Mesenchymal stem cell (in vitro differentiated cells and primary cell): ENCODE data around the gene MATCAP1.

ENCODE experiments used
- DNase-seq: peaks from one replicate; pipeline ENCODE4 v3.0.0-alpha.2; 2013
- H2AFZ ChIP-seq: one replicate; pipeline ENCODE4 v1.6.1; 2013; ENCODE audit warnings: low read depth, mild to moderate bottlenecking, control low read depth, inconsistent platforms, low read length, moderate library complexity
- H2AK5ac ChIP-seq: 2 replicates; pipeline ENCODE4 v1.6.1; 2013; ENCODE audit warnings: low read length, moderate library complexity, mild to moderate bottlenecking, inconsistent platforms; ENCODE audit not compliant: severe bottlenecking
- H2BK120ac ChIP-seq: one replicate; pipeline ENCODE4 v1.6.1; 2013; ENCODE audit warnings: low read depth, mild to moderate bottlenecking, inconsistent platforms, low read length, moderate library complexity
- H2BK12ac ChIP-seq, 2 experiments: one replicate each; pipeline ENCODE4 v1.6.1; 2013; ENCODE audit warnings: inconsistent platforms in 2 of 2, low read length in 2 of 2, mild to moderate bottlenecking in 2 of 2, moderate library complexity in 2 of 2, control low read depth in 1 of 2
- H2BK15ac ChIP-seq: one replicate; pipeline ENCODE4 v1.6.1; 2013; ENCODE audit warnings: mild to moderate bottlenecking, low read depth, inconsistent platforms; ENCODE audit not compliant: poor library complexity, severe bottlenecking
- H2BK5ac ChIP-seq: 2 replicates; pipeline ENCODE4 v1.6.1; 2013; ENCODE audit warnings: low read depth, mild to moderate bottlenecking, low read length, control low read depth, inconsistent platforms; ENCODE audit not compliant: poor library complexity, severe bottlenecking
- H3K14ac ChIP-seq, 2 experiments: one replicate each; pipeline ENCODE4 v1.6.1; 2013; ENCODE audit warnings: inconsistent platforms in 2 of 2, low read length in 2 of 2, control low read depth in 1 of 2, mild to moderate bottlenecking in 1 of 2, moderate library complexity in 1 of 2
- H3K18ac ChIP-seq, 2 experiments: one replicate each; pipeline ENCODE4 v1.6.1; 2013; ENCODE audit warnings: inconsistent platforms in 2 of 2, low read length in 2 of 2, control low read depth in 1 of 2, low read depth in 1 of 2, mild to moderate bottlenecking in 1 of 2
- H3K23ac ChIP-seq, 2 experiments: one replicate each; pipeline ENCODE4 v1.6.1; 2013; ENCODE audit warnings: inconsistent platforms in 2 of 2, low read length in 2 of 2, mild to moderate bottlenecking in 2 of 2, moderate library complexity in 2 of 2, control low read depth in 1 of 2
- H3K27ac ChIP-seq: 2 replicates; pipeline ENCODE4 v1.5.1; 2013; ENCODE audit warnings: mild to moderate bottlenecking, moderate library complexity, low read length, control low read depth, inconsistent platforms; ENCODE audit not compliant: poor library complexity, severe bottlenecking
- H3K27me3 ChIP-seq, 2 experiments: 2 replicates each; pipeline versions ENCODE4 v1.6.1 to v1.7.0; 2013; ENCODE audit warnings: low read length in 2 of 2, mild to moderate bottlenecking in 2 of 2, moderate library complexity in 2 of 2, control low read depth in 1 of 2, inconsistent platforms in 1 of 2; ENCODE audit not compliant: control insufficient read depth in 1 of 2, insufficient read depth in 1 of 2
- H3K36me3 ChIP-seq, 2 experiments: 2 replicates each; pipeline versions ENCODE4 v1.6.1 to v1.7.0; 2013; ENCODE audit warnings: low read length in 2 of 2, control low read depth in 1 of 2, inconsistent platforms in 1 of 2, low read depth in 1 of 2, mild to moderate bottlenecking in 1 of 2; ENCODE audit not compliant: insufficient read depth in 2 of 2, control insufficient read depth in 1 of 2
- H3K4ac ChIP-seq, 2 experiments: one replicate each; pipeline ENCODE4 v1.6.1; 2013; ENCODE audit warnings: inconsistent platforms in 2 of 2, low read length in 2 of 2, mild to moderate bottlenecking in 2 of 2, moderate library complexity in 2 of 2, control low read depth in 1 of 2, low read depth in 1 of 2
- H3K4me1 ChIP-seq: 2 replicates; pipeline ENCODE4 v1.6.1; 2013; ENCODE audit warnings: low read depth, low read length, control low read depth; ENCODE audit not compliant: control insufficient read depth, insufficient read depth
- H3K4me2 ChIP-seq: 2 replicates; pipeline ENCODE4 v1.6.1; 2013; ENCODE audit warnings: low read length, mild to moderate bottlenecking, inconsistent platforms; ENCODE audit not compliant: poor library complexity, severe bottlenecking
- H3K4me3 ChIP-seq, 2 experiments: 2 replicates each; pipeline versions ENCODE4 v1.5.1 to v1.7.0; 2013; ENCODE audit warnings: low read length in 2 of 2, mild to moderate bottlenecking in 2 of 2, control low read depth in 1 of 2, low read depth in 1 of 2; ENCODE audit not compliant: insufficient read depth in 1 of 2
- H3K79me1 ChIP-seq: replicated peaks from 2 replicates; pipeline ENCODE4 v1.6.1; 2013; ENCODE audit warnings: mild to moderate bottlenecking, control low read depth, low read length, inconsistent platforms; ENCODE audit not compliant: poor library complexity, severe bottlenecking
- H3K9ac ChIP-seq: 2 replicates; pipeline ENCODE4 v1.7.0; 2013; ENCODE audit warnings: mild to moderate bottlenecking, low read length, moderate library complexity
- H3K9me3 ChIP-seq: 2 replicates; pipeline ENCODE4 v1.7.0; 2013; ENCODE audit warnings: mild to moderate bottlenecking, low read length; ENCODE audit not compliant: control insufficient read depth
- H4K8ac ChIP-seq: one replicate; pipeline ENCODE4 v1.6.1; 2013; ENCODE audit warnings: inconsistent platforms, mild to moderate bottlenecking, low read length, moderate library complexity
- H4K91ac ChIP-seq: one replicate; pipeline ENCODE4 v1.6.1; 2013; ENCODE audit warnings: mild to moderate bottlenecking, low read length, inconsistent platforms
- whole genome bisulfite sequencing: methylation state at CpG from one replicate; pipeline ENCODE4 v1.1.7; 2013; ENCODE audit warnings: mixed read lengths; 5-methylcytosine and 5-hydroxymethylcytosine counted together

Gene MATCAP1

GRCh38 chr16:67165121-67166078 is 18.4 kb downstream of the MATCAP1 start:
- peak overlapping the region; percentile 73 for H3K9ac ChIP-seq
- H2AK5ac ChIP-seq: no peak overlapping the region
- H3K27me3 ChIP-seq: peaks cover 21 to 68% of the 10 kb centered on the region in 2 experiments
- H2BK120ac ChIP-seq: no peak overlapping the region
- H3K23ac ChIP-seq: no peak overlapping the region
- WGBS: 7% methylated on average over 76 of the region's 85 CpGs
- peak; percentile 43 for DNase-seq
- no peak overlapping the region for H4K91ac ChIP-seq
- no peak overlapping the region for H3K27ac ChIP-seq
- no peaks in the 10 kb centered on the region for H3K9me3 ChIP-seq
- H4K8ac ChIP-seq: peak overlapping the region; percentile 19
- no peak overlapping the region for H3K14ac ChIP-seq
- H3K4me2 ChIP-seq: peak overlapping the region; percentile 13
- H2BK5ac ChIP-seq: no peak overlapping the region
- H3K36me3 ChIP-seq: peaks cover 0 to 7% of the 10 kb centered on the region in 2 experiments
- peaks cover 54% of the 10 kb centered on the region for H3K4me1 ChIP-seq
- H3K18ac ChIP-seq: peak overlapping the region in 1 of 2 experiments; percentile 64
- no peak overlapping the region for H2BK12ac ChIP-seq
- H3K4ac ChIP-seq: no peak overlapping the region
- H2AFZ ChIP-seq: no peak overlapping the region
- H3K4me3 ChIP-seq: peak overlapping the region in 1 of 2 experiments; percentile 73
- peak overlapping the region; percentile 93 for H2BK15ac ChIP-seq
- peaks cover 7% of the 10 kb centered on the region for H3K79me1 ChIP-seq

GRCh38 chr16:67164599-67165061 is 19.1 kb downstream of the MATCAP1 start, which contains the start of gene HSF4:
Gene HSF4 (plus strand): TSS chr16:67164745. CDS start chr16:67164812, 67 bp downstream.
- Histone ChIP-seq H3K36me3 (peaks cover 0 to 7% of the 10 kb centered on the region in 2 experiments), H3K27ac (no peak within 1 kb of the TSS), H3K23ac (peak within 1 kb of the TSS in 1 of 2 experiments; percentile 47), H4K91ac (peak within 1 kb of the TSS; percentile 43), H3K4me2 (peak within 1 kb of the TSS; percentile 96), H3K9ac (peak within 1 kb of the TSS; percentile 73), H3K79me1 (peaks cover 7% of the 10 kb centered on the region), H3K4me1 (peaks cover 55% of the 10 kb centered on the region), H3K4me3 (peak within 1 kb of the TSS; percentile 49 to 73), H3K27me3 (peaks cover 21 to 68% of the 10 kb centered on the region in 2 experiments), H3K18ac (peak within 1 kb of the TSS; percentile 54 to 87), H2BK5ac (no peak within 1 kb of the TSS), H4K8ac (peak within 1 kb of the TSS; percentile 19), H2AFZ (no peak within 1 kb of the TSS), H3K14ac (no peak within 1 kb of the TSS), H3K4ac (no peak within 1 kb of the TSS), H2BK12ac (peak within 1 kb of the TSS; percentile 12 to 59), H2AK5ac (no peak within 1 kb of the TSS), H2BK120ac (no peak within 1 kb of the TSS), H3K9me3 (no peaks in the 10 kb centered on the region), H2BK15ac (peak within 1 kb of the TSS; percentile 93)
- under 1% methylated on average over 25 of the region's 41 CpGs for WGBS
- DNase-seq: no peak

- Histone ChIP-seq H4K91ac (no peak overlapping the region), H3K4ac (no peak overlapping the region), H3K23ac (no peak overlapping the region), H3K9me3 (no peaks in the 10 kb centered on the region), H4K8ac (no peak overlapping the region), H2BK5ac (no peak overlapping the region), H3K4me1 (peaks cover 52% of the 10 kb centered on the region), H3K9ac (peak overlapping the region; percentile 57), H3K18ac (no peak overlapping the region), H2BK12ac (no peak overlapping the region), H3K14ac (no peak overlapping the region), H3K4me2 (peak overlapping the region; percentile 96), H2AK5ac (no peak overlapping the region), H2BK120ac (no peak overlapping the region), H3K79me1 (peaks cover 8% of the 10 kb centered on the region), H3K36me3 (peaks cover 0 to 7% of the 10 kb centered on the region in 2 experiments), H3K27me3 (peaks cover 21 to 67% of the 10 kb centered on the region in 2 experiments), H2AFZ (no peak overlapping the region), H3K4me3 (peak overlapping the region in 1 of 2 experiments; percentile 62), H2BK15ac (peak overlapping the region; percentile 62), H3K27ac (no peak overlapping the region)
- WGBS: 2% methylated on average over 29 of the region's 34 CpGs
- peak; percentile 51 for DNase-seq
Measured at GRCh38 chr16:67163999-67164558, 19.7 kb downstream of the MATCAP1 start.
